SK-N-SH (cell line): ENCODE data around the gene VPS11.
"Not testable (repeated sequence)": the region's sequence is repeated elsewhere in the genome, so short reads cannot be mapped to it uniquely, and the experiment has no call there.

Experiments used
- EZH2phosphoT487 ChIP-seq: fragments of 200-600 bp; sonication (generic); IDR thresholded peaks from 2 replicates; pipeline ENCODE4 v1.6.1; 2017; ENCODE audit warnings: low read depth, mixed run types, mild to moderate bottlenecking, antibody characterized with exemption, moderate library complexity, borderline replicate concordance
- FOSL2 ChIP-seq: IDR thresholded peaks from 2 replicates; pipeline ENCODE4 v1.4.0; 2012; ENCODE audit warnings: low read depth, mild to moderate bottlenecking, moderate library complexity, borderline replicate concordance
- FOXM1 ChIP-seq: IDR thresholded peaks from 2 replicates; pipeline ENCODE4 v1.4.0; 2012; ENCODE audit warnings: low read depth, mild to moderate bottlenecking
- MEF2A ChIP-seq: IDR thresholded peaks from 2 replicates; pipeline ENCODE4 v1.4.0; 2012; ENCODE audit warnings: low read depth, borderline replicate concordance
- NFIC ChIP-seq: IDR thresholded peaks from 2 replicates; pipeline ENCODE4 v1.4.0; 2012; ENCODE audit warnings: borderline replicate concordance
- NRF1 ChIP-seq: IDR thresholded peaks from 2 replicates; pipeline ENCODE4 v1.6.1; 2012; ENCODE audit warnings: low read depth, mild to moderate bottlenecking, low read length
- POLR2AphosphoS5 ChIP-seq: IDR thresholded peaks from 2 replicates; pipeline ENCODE4 v1.6.1; 2012; ENCODE audit warnings: low read depth, low read length
- SIN3A ChIP-seq: IDR thresholded peaks from 2 replicates; pipeline ENCODE4 v1.6.1; 2012; ENCODE audit warnings: low read depth, mild to moderate bottlenecking, low read length, moderate library complexity, borderline replicate concordance
- SMC3 ChIP-seq: IDR thresholded peaks from 2 replicates; pipeline ENCODE4 v1.6.1; 2012; ENCODE audit warnings: low read depth, low read length, improper control_type of control experiment
- YY1 ChIP-seq: IDR thresholded peaks from 2 replicates; pipeline ENCODE4 v1.4.0; 2012; ENCODE audit warnings: low read depth, mild to moderate bottlenecking
- TF ChIP-seq, protein P1 (sequence below): fragments of 200-600 bp; sonication (generic); IDR thresholded peaks from 2 replicates; pipeline ENCODE4 v1.6.1; 2017; ENCODE audit warnings: antibody characterized with exemption, mild to moderate bottlenecking, moderate library complexity
- TF ChIP-seq, protein P2 (sequence below): IDR thresholded peaks from 2 replicates; pipeline ENCODE4 v1.6.1; 2012; ENCODE audit warnings: mild to moderate bottlenecking, low read depth, low read length, moderate library complexity
- TF ChIP-seq, protein P3 (sequence below): IDR thresholded peaks from 2 replicates; pipeline ENCODE4 v1.4.0; 2012; ENCODE audit warnings: low read depth, borderline replicate concordance
- TF ChIP-seq, protein P4 (sequence below): IDR thresholded peaks from 2 replicates; pipeline ENCODE4 v1.4.0; 2012; ENCODE audit warnings: low read depth

DNA sequence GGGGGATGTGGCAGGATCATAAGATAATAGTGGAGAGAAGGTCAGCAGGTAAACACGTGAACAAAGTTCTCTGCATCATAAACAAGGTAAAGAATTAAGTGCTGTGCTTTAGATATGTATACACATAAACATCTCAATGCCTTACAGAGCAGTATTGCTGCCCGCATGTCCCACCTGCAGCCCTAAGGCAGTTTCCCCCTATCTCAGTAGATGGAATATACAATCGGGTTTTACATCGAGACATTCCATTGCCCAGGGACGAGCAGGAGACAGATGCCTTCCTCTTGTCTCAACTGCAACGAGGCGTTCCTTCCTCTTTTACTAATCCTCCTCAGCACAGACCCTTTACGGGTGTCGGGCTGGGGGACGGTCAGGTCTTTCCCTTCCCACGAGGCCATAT is 28.1 kb upstream of the VPS11 start:
- not testable (repeated sequence) for TF ChIP-seq FOXM1, MEF2A, NRF1, POLR2AphosphoS5, SIN3A, SMC3, YY1, NFIC, FOSL2, EZH2phosphoT487
- TF ChIP-seq, protein P1, sequence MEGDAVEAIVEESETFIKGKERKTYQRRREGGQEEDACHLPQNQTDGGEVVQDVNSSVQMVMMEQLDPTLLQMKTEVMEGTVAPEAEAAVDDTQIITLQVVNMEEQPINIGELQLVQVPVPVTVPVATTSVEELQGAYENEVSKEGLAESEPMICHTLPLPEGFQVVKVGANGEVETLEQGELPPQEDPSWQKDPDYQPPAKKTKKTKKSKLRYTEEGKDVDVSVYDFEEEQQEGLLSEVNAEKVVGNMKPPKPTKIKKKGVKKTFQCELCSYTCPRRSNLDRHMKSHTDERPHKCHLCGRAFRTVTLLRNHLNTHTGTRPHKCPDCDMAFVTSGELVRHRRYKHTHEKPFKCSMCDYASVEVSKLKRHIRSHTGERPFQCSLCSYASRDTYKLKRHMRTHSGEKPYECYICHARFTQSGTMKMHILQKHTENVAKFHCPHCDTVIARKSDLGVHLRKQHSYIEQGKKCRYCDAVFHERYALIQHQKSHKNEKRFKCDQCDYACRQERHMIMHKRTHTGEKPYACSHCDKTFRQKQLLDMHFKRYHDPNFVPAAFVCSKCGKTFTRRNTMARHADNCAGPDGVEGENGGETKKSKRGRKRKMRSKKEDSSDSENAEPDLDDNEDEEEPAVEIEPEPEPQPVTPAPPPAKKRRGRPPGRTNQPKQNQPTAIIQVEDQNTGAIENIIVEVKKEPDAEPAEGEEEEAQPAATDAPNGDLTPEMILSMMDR = not testable (repeated sequence)
- TF ChIP-seq, protein P2, sequence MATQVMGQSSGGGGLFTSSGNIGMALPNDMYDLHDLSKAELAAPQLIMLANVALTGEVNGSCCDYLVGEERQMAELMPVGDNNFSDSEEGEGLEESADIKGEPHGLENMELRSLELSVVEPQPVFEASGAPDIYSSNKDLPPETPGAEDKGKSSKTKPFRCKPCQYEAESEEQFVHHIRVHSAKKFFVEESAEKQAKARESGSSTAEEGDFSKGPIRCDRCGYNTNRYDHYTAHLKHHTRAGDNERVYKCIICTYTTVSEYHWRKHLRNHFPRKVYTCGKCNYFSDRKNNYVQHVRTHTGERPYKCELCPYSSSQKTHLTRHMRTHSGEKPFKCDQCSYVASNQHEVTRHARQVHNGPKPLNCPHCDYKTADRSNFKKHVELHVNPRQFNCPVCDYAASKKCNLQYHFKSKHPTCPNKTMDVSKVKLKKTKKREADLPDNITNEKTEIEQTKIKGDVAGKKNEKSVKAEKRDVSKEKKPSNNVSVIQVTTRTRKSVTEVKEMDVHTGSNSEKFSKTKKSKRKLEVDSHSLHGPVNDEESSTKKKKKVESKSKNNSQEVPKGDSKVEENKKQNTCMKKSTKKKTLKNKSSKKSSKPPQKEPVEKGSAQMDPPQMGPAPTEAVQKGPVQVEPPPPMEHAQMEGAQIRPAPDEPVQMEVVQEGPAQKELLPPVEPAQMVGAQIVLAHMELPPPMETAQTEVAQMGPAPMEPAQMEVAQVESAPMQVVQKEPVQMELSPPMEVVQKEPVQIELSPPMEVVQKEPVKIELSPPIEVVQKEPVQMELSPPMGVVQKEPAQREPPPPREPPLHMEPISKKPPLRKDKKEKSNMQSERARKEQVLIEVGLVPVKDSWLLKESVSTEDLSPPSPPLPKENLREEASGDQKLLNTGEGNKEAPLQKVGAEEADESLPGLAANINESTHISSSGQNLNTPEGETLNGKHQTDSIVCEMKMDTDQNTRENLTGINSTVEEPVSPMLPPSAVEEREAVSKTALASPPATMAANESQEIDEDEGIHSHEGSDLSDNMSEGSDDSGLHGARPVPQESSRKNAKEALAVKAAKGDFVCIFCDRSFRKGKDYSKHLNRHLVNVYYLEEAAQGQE = not testable (repeated sequence)
- TF ChIP-seq, protein P3, sequence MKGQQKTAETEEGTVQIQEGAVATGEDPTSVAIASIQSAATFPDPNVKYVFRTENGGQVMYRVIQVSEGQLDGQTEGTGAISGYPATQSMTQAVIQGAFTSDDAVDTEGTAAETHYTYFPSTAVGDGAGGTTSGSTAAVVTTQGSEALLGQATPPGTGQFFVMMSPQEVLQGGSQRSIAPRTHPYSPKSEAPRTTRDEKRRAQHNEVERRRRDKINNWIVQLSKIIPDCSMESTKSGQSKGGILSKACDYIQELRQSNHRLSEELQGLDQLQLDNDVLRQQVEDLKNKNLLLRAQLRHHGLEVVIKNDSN = not testable (repeated sequence)
- TF ChIP-seq, protein P4, sequence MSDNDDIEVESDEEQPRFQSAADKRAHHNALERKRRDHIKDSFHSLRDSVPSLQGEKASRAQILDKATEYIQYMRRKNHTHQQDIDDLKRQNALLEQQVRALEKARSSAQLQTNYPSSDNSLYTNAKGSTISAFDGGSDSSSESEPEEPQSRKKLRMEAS = not testable (repeated sequence)
